Suppressor macrophage (primary cell): ENCODE results near the gene KIF6.

ENCODE experiments used
- DNase-seq, 4 experiments: peaks; one replicate each; pipeline ENCODE4 v3.0.0-alpha.2; 2020 to 2022

The KIF6 gene

GRCh38 chr6:39664173-39664572 lies 61.0 kb downstream of the KIF6 start:
- no peak for DNase-seq

DNA sequence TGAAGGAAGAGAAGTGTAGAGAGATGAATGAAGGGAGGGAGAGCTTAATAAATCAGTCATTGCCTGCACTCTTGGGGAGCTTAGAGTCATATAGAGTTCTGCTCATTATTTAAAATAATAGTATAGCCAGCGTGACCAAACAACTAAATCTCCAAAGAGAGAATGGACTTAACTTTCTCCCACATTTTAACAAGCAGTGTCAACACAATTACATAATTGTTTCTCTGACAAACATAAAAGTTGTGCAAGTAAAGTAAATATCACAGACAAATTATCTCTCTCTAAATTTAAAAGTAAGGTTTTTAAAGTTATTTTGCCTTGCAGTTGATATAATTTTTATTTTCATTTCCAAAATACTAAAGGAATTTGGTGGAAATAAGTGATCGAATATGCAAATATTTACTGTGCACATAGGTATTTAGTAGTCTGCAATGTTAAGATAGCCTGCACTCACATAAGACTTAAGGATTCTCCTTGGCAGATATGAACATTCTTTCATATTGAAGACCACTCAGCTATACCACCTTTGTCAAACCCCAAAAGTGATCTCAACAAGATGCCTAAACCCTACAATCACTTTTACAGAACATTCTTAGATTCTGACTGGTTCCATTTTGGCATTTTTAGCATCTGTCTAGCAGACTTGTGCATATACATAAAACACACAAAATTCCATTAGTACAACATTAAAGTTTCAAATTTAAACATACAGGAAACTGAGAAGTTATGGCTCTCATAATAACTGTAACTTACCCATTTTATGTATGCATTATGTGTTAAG lies 67.7 kb downstream of the KIF6 start:
- no peak for DNase-seq

GRCh38 chr6:39654121-39654520 lies 71.1 kb downstream of the KIF6 start:
- no peak for DNase-seq

DNA sequence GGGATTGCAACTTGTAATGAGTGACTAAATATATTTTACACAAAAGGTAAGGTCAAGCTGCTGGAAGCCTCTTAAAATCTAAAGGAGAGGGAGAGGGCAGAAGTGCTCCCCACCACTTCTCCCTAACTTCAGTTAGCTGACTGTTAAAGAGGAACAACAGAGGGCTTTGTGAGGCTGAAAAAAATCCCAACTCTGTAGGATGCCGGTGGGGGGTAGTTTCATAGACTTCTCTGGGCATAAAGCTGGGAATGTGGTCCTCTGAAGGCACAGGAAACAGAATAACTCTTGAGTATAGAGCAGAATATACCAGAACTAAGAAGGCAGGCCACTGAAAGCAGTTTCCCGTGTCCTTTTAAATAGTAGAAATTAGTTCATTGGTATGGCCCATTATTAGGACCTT lies 71.6 kb downstream of the KIF6 start:
- no peak for DNase-seq

DNA sequence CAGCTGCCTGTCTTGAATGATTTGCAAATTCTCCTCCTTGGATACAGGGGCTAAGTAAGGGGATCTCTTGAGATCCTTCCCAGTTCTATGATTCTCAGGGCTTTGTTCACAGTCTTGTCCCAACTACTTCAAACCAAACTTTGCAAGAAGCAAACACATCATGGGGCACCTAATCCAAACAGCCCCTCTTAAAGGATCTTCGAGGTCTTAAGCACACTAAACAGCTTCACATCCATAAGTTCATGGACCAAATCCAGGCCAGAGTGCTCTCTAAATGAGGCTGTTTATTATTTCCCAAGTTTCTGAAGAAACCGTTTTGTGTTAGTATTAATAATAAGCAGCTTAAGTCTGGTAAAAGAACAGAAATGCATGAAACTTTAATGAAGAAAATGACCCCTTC lies 75.2 kb downstream of the KIF6 start:
- DNase-seq: no peak

- DNase-seq: no peak
Observed at GRCh38 chr6:39646751-39647420, 78.3 kb downstream of the KIF6 start.

- DNase-seq: no peak
Observed at GRCh38 chr6:39642270-39642669, 82.9 kb downstream of the KIF6 start.

GRCh38 chr6:39638126-39638822 lies 86.9 kb downstream of the KIF6 start:
- no peak for DNase-seq

GRCh38 chr6:39634646-39635341 lies 90.4 kb downstream of the KIF6 start:
- no peak for DNase-seq

- DNase-seq: no peak
Observed at GRCh38 chr6:39625209-39625608, 100.0 kb downstream of the KIF6 start.

- no peak for DNase-seq
Observed at GRCh38 chr6:39623750-39624149, 101.5 kb downstream of the KIF6 start.

DNA sequence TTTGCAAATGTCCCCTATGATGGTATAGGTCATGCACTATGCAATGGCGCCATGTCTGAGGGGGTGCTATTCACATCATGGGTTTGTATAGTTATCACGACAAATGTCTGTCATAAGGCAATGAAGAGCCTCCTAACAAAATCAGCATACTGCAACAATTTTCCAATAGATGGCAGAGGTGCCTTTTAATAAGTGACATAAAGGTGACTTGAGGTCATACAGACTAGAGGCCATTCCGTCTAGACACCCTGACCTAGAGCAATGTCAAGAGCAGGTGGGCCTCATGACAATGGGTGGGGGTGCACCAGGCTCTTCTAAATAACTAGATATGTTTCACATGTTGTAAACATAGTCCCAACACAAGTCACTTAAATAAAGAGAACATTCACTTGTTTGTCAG lies 107.7 kb downstream of the KIF6 start:
- no peak for DNase-seq

DNA sequence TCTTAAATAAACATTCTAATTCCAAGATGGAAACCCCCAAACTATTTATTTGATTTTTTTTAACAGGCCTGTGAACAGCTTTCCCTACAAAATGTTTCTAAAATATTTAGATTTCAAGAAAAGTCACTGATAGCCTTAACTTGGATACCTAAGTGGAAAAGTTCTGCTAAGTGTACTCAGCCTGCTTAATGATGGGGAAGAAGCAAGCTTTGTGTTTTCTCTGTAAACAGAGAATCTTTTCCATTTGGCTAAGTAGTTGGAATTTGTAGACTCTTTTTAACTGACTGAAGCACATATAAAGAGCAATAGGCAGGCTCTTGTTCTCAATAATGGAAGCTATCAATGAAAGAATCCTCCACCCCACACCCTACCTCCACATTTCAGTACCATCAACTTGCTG lies 108.2 kb downstream of the KIF6 start:
- no peak for DNase-seq

DNA sequence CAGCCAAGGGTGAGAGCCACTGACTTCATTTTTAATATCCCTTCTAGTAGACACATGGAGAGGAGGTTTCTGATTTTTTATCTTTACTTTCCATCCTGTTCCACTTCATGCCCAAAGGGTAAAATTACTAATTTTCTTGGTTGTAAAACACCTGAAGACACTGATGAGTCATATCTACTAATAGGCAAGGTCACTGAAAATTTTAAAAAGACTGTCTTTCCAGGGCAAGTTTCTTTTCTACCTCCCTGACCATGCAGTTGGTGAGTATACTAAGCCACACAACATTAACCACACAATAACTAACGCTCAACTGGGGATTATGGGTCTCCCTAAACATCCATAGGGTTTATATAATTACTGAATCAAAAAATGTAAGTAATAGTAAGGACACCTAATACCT lies 109.6 kb downstream of the KIF6 start:
- DNase-seq: no peak

DNA sequence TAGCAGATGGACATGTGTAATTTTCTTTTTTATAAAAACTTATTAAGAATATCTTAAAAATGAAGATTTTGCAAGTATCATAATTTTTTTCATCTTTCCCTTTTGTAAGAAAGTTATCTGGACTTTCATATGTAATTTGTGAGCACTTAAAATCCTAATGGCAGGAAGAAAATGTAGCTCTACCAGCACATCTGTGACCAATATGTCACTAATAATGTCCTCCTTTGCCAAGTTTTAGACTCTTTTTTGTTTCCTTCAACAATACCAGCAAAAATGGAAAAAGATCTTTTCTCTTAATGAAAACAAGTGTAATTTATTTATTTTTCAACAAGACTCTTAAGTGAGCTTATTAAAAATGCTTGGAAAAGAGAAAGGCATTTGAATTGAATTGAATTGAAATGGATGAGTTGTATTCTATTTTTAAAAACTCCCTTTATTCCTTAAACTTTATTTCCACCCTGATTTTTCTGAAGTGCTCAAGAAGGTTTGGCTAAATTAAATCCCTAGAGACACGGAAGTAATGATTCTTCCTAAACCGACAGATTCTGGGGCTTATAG lies 110.7 kb downstream of the KIF6 start:
- DNase-seq: no peak

- DNase-seq: peak in 1 of 4 experiments; percentile 0
Observed at GRCh38 chr6:39610221-39610620, 115.0 kb downstream of the KIF6 start.

DNA sequence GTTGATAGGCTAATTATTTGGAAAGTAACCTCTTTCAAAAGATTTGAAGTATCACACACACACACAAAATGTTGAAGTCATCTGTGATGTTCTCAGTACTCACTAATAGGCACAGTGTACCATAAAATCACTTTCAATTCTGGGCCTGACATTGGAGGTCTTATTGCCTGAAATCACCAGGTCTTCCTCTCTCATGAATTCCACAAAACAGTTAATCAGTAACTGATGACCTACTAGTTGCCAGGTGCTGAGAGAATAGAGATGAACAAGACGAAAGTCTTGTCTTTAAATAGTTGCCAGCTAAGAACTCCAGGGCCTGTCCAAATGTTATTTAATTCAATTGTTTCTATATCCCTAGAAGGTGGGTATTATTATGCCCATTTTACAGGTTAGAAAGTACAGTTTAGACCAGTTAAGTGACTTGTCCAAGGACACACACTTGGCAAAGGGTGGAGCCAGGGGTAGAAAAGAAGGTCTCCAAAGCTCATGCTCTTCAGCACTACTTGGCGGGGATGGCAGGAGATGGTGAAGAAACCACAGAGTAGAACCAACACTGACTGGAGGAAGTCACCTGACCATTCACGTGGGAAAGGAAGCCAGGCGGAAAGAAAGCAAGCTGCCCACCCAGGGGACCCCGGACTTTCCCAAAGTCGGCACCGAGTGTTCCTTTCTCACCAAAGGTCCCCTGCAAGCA lies 116.4 kb downstream of the KIF6 start:
- no peak for DNase-seq

- no peak for DNase-seq
Observed at GRCh38 chr6:39602601-39603519, 122.3 kb downstream of the KIF6 start.

- no peak for DNase-seq
Observed at GRCh38 chr6:39599973-39600372, 125.2 kb downstream of the KIF6 start.

DNA sequence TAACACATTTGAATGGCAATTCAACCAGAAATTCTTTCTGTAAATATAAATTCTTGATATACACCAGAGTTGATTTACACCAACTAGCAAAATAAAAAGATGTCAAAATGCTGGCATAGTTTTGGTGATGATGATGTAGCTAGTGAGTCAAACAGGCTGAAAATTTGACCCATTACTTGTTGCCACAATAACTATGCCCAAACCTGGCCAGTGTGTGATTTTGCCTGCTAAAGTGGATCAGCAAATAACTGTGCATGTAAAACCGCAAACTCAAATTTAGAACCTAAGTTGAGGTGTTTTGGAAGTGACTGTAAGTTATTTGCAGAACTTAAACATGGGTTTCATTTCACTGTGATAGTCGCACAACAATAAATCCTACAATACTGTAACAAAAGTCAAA lies 125.9 kb downstream of the KIF6 start:
- no peak for DNase-seq

DNA sequence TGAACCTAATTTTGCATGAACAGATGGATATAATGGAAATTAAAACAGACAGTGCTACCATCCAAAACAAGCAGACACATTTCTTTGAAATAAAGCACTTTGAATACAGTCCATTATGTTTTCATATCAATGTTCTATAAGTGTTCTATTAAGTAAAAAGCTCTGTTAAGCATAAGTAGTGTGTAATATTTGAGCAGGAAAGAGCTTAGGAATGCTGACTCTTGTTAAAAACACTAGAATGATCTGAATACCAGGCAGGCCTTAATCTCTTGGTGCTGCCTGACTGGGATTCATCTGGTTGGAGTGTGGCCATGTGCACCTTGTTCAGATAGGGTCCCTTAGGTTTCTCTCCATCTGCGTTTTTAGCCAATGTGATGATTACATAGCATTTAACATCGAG lies 130.9 kb downstream of the KIF6 start:
- DNase-seq: no peak
